Stomach (tissue), 9 donors: ENCODE measurements around the gene CITED4. TPM values are rescaled to one million over a fixed set of nuclear protein-coding genes. Genes with fewer than 3 reads are reported as not detected.

Experiments
- DNase-seq, 2 donors: peaks; one replicate each; pipeline versions ENCODE4 v3.0.0 to v3.0.0-alpha.2; 2013 to 2019
- H3K27ac ChIP-seq, 5 donors: fragments of 200-600 bp in 4 of 5; sonication (generic) in 4 of 5; one replicate each; pipeline ENCODE4 v1.5.1; 2013 to 2019; ENCODE audit warnings: mild to moderate bottlenecking in 1 of 5, moderate library complexity in 1 of 5
- H3K27me3 ChIP-seq, 3 donors: fragments of 200-600 bp; sonication (generic); one replicate each; pipeline ENCODE4 v1.5.1; 2017 to 2019; ENCODE audit warnings: mixed run types in 1 of 3
- H3K36me3 ChIP-seq, 4 donors: fragments of 200-600 bp; sonication (generic); 1 replicate in 3 of 4; 2 replicates in 1 of 4; pipeline ENCODE4 v1.5.1; 2016 to 2019
- H3K4me1 ChIP-seq, 4 donors: fragments of 200-600 bp; sonication (generic); one replicate each; pipeline ENCODE4 v1.5.1; 2016 to 2019
- H3K4me3 ChIP-seq, 4 donors: fragments of 200-600 bp; sonication (generic) in 3 of 4; one replicate each; pipeline ENCODE4 v1.5.1; 2016 to 2019; ENCODE audit warnings: mild to moderate bottlenecking in 1 of 4
- H3K9me3 ChIP-seq, 4 donors: fragments of 200-600 bp; sonication (generic); one replicate each; pipeline ENCODE4 v1.5.1; 2016 to 2019
- EP300 ChIP-seq: sonication (generic); formaldehyde crosslinking; IDR thresholded peaks from one replicate; pipeline ENCODE4 v1.6.1; 2017; ENCODE audit warnings: antibody characterized with exemption
- POLR2A ChIP-seq, 4 donors: fragments of 450-650 bp; IDR thresholded peaks; one replicate each; pipeline ENCODE4 v1.6.1; 2016; ENCODE audit warnings: antibody characterized with exemption in 4 of 4, control low read depth in 2 of 4, mild to moderate bottlenecking in 1 of 4, moderate library complexity in 1 of 4
- POLR2AphosphoS5 ChIP-seq, 3 donors: sonication (generic); formaldehyde crosslinking; IDR thresholded peaks; one replicate each; pipeline ENCODE4 v1.6.1; 2016; ENCODE audit warnings: antibody characterized with exemption in 3 of 3
- WGBS, 5 donors: extraction: QIAGEN DNeasy Blood & Tissue Kit in 3 of 5; methylation state at CpG; one replicate each; pipeline versions ENCODE4 v1.1.5 to v1.1.7; 2013 to 2018; 5-methylcytosine and 5-hydroxymethylcytosine counted together
- intact Hi-C: fragments of 100-400 bp; cut with DNase I; formaldehyde crosslinking; loops from one replicate; pipeline ENCODE4 v1.15.1; 2023; ENCODE audit warnings: low total_unique reads
- polyA plus RNA-seq, 3 donors: library from polyadenylated mRNA; stranded (reverse); fragments of 200-250 nt; gene quantifications; one replicate each; pipeline ENCODE4 v1.2.3, GENCODE V29; 2013
- total RNA-seq, 5 donors: library from RNA; depleted of rRNA; stranded (reverse); fragments of >200 nt; gene quantifications; one replicate each; pipeline versions ENCODE4 v1.1.0 to v1.2.3, GENCODE V29; 2014 to 2016
- TF ChIP-seq, protein P1 (sequence below), 7 experiments: fragments of 450-650 bp in 4 of 7; fragments of 200-600 bp in 3 of 7; sonication (generic) in 3 of 7; IDR thresholded peaks; one replicate each; pipeline ENCODE4 v1.5.1; 2016 to 2019; ENCODE audit warnings: antibody characterized with exemption in 7 of 7, control low read depth in 2 of 7, mild to moderate bottlenecking in 1 of 7
- donor health status: healthy with polysubstance abuse.
- donor health status: Bipolar disorder and iron deficiency.
- donor health status: healthy.

The CITED4 gene
- total and polyA plus RNA-seq, 8 donors, result 2.6 to 152 (median 28.7) TPM

DNA sequence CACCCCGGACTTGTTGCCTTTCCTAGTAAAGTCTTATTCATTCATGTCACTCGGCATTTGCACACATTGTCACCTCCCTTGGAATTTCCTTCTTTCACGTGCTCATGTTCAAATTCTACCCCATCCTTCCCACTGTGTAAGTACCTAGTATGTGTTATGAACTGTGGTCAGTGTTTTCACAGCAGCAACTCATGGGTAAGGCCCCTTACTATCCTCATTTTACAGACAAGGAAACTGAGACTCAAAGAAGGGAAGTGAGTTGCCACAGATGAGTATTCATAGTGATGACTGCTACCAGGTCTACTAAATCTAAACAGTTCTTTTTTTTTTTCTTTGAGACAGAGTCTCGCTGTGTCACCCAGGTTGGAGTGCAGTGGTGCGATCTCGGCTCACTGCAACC, 10.5 kb downstream of the CITED4 start:
- WGBS, 5 donors, result 85 to 91% (median 89%) methylated on average over 6 of the region's 6 CpGs
- intact Hi-C loops, result no loop called here
- TF ChIP-seq EP300 (no peak), POLR2AphosphoS5 (IDR thresholded peaks at IDR 0.05) (no peak), POLR2A (IDR thresholded peaks at IDR 0.05) (no peak)
- TF ChIP-seq, protein P1, sequence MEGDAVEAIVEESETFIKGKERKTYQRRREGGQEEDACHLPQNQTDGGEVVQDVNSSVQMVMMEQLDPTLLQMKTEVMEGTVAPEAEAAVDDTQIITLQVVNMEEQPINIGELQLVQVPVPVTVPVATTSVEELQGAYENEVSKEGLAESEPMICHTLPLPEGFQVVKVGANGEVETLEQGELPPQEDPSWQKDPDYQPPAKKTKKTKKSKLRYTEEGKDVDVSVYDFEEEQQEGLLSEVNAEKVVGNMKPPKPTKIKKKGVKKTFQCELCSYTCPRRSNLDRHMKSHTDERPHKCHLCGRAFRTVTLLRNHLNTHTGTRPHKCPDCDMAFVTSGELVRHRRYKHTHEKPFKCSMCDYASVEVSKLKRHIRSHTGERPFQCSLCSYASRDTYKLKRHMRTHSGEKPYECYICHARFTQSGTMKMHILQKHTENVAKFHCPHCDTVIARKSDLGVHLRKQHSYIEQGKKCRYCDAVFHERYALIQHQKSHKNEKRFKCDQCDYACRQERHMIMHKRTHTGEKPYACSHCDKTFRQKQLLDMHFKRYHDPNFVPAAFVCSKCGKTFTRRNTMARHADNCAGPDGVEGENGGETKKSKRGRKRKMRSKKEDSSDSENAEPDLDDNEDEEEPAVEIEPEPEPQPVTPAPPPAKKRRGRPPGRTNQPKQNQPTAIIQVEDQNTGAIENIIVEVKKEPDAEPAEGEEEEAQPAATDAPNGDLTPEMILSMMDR (IDR thresholded peaks at IDR 0.05), result no peak
- Histone ChIP-seq H3K27ac (no peak overlapping the region), H3K36me3 (no peaks in the 10 kb centered on the region), H3K4me1 (peaks cover 0 to 12% (median 8%) of the 10 kb centered on the region in 4 donors), H3K27me3 (no peaks in the 10 kb centered on the region), H3K9me3 (no peaks in the 10 kb centered on the region), H3K4me3 (no peak overlapping the region)
- no peak for DNase-seq

DNA sequence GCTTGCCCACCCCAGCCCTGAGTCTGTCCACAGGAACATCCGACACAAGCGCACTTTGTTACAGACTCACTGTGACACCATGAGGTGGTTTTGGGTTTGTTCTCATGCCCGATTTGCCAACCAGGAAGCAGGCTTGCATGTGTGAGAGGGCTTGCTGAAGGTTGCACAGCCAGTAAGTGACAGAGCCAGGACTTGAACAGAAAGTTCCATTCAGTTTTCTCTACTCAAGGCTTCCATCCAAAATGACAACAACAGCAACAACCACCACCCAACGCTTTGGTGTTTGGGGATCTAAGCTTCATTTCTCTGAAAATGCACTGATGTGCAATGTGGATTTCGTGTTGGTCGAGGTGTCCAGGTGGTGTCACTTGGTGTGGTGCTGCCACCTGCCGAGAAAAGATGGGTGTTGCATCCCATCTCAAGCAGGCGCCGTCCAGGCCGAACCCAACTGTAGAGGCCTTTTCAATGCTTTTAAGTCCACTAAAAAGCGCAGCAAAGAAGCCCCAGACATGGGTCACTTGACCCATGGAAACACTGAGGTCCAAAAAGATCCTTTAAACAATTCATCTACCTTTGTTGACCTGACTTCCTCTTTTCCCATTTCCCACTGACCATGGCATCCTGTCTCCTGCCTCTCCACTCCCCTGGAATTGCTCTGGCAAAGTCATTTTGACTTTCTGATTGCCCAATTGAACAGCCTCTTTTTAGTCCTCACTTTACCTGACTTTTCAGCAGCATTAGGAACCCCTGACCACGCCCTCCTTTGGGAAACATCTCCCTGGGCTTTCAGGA, 12.2 kb downstream of the CITED4 start:
- TF ChIP-seq POLR2AphosphoS5 (IDR thresholded peaks at IDR 0.05), result no peak
- TF ChIP-seq POLR2A (IDR thresholded peaks at IDR 0.05), result no peak
- no peak for TF ChIP-seq EP300
- TF ChIP-seq, protein P1 (IDR thresholded peaks at IDR 0.05), result peak in 5 of 7 experiments; percentile 73 to 96 (median 85)
- no peak overlapping the region for H3K4me3 ChIP-seq
- WGBS, 5 donors, result 12 to 21% (median 16%) methylated on average over 12 of the region's 12 CpGs
- peaks cover 0 to 17% (median 8%) of the 10 kb centered on the region in 4 donors for H3K4me1 ChIP-seq
- intact Hi-C loops, result loop anchor here (5.0 to 10.0 kb wide), 3 partner anchors 75 to 235 kb away; no protein-coding TSS in a partner anchor
- H3K27ac ChIP-seq, result no peak overlapping the region
- H3K36me3 ChIP-seq, result no peaks in the 10 kb centered on the region
- DNase-seq, result peak; percentile 79 to 89
- H3K27me3 ChIP-seq, result no peaks in the 10 kb centered on the region
- H3K9me3 ChIP-seq, result no peaks in the 10 kb centered on the region

DNA sequence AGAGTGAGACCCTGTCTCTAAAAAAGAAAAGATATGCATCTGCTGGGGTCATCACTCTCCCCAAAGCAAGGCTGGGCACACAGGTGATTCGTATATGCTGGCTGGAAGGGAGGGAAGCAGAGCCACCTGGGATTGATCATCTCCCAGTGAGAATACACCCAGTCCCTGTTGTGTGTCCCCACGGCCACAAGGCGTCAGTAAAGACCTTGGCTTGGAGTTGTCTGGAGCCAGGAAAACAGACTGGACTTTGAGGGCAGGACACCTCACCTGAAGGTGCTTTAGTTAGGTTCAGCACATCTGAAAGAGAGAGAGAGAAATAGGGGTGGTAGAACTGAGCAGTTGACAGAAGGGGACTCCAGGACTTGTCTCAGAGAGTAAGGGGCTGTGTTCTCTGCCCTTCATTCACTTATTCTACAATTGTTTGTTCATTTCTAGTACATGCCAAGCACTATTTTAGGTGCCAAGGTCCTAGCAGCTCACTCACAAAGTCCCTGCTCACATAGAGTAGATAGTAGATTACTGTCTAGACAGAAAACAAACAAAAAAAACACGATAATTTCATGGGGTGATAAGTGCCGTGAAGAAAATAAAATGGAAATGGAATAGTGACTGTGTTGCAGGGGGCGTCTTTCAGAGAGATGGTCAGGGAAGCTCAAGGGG, 13.5 kb downstream of the CITED4 start:
- peak; percentile 81 to 86 for DNase-seq
- 26 to 43% (median 31%) methylated on average over 6 of the region's 6 CpGs for WGBS, 5 donors
- no peak overlapping the region for H3K27ac ChIP-seq
- no peaks in the 10 kb centered on the region for H3K27me3 ChIP-seq
- no peaks in the 10 kb centered on the region for H3K36me3 ChIP-seq
- H3K9me3 ChIP-seq, result no peaks in the 10 kb centered on the region
- intact Hi-C loops, result loop anchor here (5.0 to 10.0 kb wide), 3 partner anchors 74 to 234 kb away; no protein-coding TSS in a partner anchor
- H3K4me3 ChIP-seq, result no peak overlapping the region
- TF ChIP-seq POLR2AphosphoS5 (IDR thresholded peaks at IDR 0.05), result peak in 1 of 3 donors; percentile 59
- no peak for TF ChIP-seq POLR2A (IDR thresholded peaks at IDR 0.05)
- TF ChIP-seq, protein P1 (IDR thresholded peaks at IDR 0.05), result peak in 5 of 7 experiments; percentile 72 to 96 (median 82)
- H3K4me1 ChIP-seq, result peaks cover 0 to 20% (median 8%) of the 10 kb centered on the region in 4 donors

DNA sequence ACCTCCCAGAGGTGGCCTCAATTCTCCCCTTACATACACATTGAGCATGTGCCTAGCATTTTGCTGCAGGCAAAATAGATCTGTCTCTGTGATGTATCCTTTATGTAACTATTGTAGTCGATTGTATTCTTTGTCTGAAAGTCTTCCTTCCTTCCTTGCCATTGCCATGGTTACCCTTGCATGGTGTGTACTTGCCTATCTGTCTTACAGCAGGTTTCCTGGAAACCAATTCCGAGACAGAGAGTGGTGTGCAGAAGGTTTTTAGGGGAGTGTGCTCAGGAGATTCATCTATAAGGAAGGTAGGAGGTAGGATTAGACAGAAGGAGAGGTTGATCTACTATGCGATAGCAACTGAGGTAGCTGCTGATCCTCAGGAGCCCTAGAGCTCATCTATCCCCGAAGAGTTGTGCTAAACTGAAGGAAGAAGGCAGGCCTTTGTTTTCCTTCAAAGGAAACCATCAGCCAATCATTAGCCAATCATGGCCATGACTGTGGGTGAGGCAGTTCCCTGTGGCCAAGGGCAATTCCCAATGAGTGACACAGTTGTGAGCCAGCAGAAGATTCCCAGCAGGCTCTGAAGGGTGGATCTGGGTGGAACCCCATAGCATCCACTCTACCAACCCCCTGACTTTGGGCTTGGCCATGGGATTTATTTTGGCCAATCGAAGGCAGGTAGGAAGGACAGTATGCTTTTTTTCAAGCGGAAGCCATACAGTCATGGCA, 15.0 kb downstream of the CITED4 start:
- Histone ChIP-seq H3K27me3 (no peaks in the 10 kb centered on the region), H3K27ac (no peak overlapping the region), H3K4me1 (peaks cover 0 to 16% (median 8%) of the 10 kb centered on the region in 4 donors), H3K9me3 (peaks cover 0 to 7% (median 0%) of the 10 kb centered on the region in 4 donors), H3K4me3 (no peak overlapping the region), H3K36me3 (no peaks in the 10 kb centered on the region)
- intact Hi-C loops, result loop anchor here (5.0 to 10.0 kb wide), 3 partner anchors 72 to 232 kb away; no protein-coding TSS in a partner anchor
- DNase-seq, result no peak
- TF ChIP-seq EP300 (no peak), POLR2A (IDR thresholded peaks at IDR 0.05) (no peak), POLR2AphosphoS5 (IDR thresholded peaks at IDR 0.05) (no peak)
- TF ChIP-seq, protein P1 (IDR thresholded peaks at IDR 0.05), result no peak
- 66 to 83% (median 80%) methylated on average over 6 of the region's 6 CpGs for WGBS, 5 donors
